Stimulated activated CD4-positive, alpha-beta T cell treated with anti-CD3 and anti-CD28 coated beads, Interleukin-15, amount 100 ng/mL, for 24 hours (primary cell): ENCODE data around the gene CCDC142.
"Not testable (repeated sequence)": the region's sequence is repeated elsewhere in the genome, so short reads cannot be mapped to it uniquely, and the experiment has no call there.

Experiments used
- DNase-seq: peaks from one replicate; pipeline ENCODE4 v3.0.0-alpha.2; 2020

CCDC142 gene

DNA sequence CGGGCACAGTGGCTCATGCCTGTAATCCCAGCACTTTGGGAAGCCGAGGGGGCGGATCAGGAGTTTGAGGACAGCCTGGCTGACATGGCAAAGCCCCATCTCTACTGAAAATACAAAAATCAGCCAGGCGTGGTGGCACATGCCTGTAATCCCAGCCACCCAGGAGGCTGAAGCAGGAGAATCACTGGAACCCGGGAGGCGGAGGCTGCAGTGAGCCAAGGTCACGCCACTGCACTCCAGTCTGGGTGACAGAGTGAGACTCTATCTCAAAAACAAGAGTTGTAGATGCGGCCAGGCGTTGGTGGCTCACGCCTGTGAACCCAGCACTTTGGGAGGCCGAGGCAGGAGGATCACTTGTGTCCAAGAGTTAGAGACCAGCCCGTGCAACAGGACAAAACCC, 12.1 kb downstream of the CCDC142 start:
- not testable (repeated sequence) for DNase-seq

GRCh38 chr2:74464406-74464805, 18.4 kb downstream of the CCDC142 start:
- no peak for DNase-seq

DNA sequence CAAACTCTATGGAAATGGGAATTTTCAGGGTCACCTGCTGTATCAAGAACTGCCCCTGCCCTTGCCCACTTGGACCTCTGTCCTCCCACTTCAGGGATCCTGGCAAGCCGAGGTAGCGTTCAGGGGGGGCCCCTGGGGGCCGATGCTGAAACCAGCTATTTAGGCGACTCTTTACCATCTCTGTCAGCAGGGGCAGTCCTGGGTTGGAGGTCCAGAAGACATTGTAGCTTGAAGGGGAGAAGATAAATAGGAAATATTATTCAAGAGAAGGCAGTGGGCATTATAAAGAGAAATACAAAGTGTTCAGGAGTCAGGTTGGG, 20.1 kb downstream of the CCDC142 start:
- no peak for DNase-seq

- DNase-seq: no peak
These were observed 20.6 kb downstream of the CCDC142 start for GRCh38 chr2:74462054-74462785.

GRCh38 chr2:74461187-74462053, 21.4 kb downstream of the CCDC142 start:
- DNase-seq: peak; percentile 27

GRCh38 chr2:74460187-74460586, 22.6 kb downstream of the CCDC142 start:
- DNase-seq: peak; percentile 18

DNA sequence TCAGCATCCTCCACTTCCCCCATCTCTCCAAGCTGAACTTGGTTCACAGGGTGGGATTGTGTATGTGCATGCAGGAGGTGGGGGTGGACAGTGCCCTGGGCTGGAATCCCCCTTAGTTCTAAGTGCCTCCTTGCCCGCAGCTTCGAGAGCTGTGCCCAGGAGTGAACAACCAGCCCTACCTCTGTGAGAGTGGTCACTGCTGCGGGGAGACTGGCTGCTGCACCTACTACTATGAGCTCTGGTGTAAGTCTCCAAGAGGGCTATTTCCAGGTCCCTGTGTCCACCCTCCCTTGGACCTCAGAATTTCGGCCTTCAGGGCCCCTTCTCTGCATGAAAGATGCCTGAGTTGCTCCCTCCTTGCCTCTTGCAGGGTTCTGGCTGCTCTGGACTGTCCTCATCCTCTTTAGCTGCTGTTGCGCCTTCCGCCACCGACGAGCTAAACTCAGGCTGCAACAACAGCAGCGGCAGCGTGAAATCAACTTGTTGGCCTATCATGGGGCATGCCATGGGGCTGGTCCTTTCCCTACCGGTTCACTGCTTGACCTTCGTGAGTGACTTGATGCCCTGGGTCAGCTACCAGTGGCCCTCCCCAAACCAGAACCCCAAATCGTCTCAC, 23.2 kb downstream of the CCDC142 start:
- peak; percentile 17 for DNase-seq

DNA sequence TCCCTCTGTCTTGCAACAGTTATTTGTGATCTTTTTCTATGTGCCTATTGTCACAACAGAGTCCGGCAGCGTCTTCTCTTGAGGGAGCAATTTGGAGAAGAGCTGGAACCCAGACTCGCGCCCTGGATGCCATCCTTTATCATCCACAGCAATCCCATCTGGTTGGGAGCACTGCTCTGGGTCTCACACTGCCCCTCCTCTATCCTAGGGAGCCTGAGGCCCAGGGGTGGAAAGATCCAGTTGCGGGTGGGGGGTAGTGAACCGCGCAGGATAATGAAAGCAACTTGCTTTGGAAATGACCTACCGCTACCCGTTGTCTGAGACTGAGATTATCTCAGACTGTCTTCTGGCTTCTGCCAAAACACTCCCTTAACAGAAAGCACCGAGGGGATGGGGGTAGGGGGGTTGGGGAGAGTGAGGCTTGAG, 23.8 kb downstream of the CCDC142 start:
- peak; percentile 27 for DNase-seq

- peak; percentile 99 for DNase-seq
These were observed 24.5 kb downstream of the CCDC142 start, which contains the start of gene WBP1 for GRCh38 chr2:74458132-74458937. WBP1 (plus strand) TSS chr2:74458438; CDS start chr2:74458603, 165 bp downstream.

DNA sequence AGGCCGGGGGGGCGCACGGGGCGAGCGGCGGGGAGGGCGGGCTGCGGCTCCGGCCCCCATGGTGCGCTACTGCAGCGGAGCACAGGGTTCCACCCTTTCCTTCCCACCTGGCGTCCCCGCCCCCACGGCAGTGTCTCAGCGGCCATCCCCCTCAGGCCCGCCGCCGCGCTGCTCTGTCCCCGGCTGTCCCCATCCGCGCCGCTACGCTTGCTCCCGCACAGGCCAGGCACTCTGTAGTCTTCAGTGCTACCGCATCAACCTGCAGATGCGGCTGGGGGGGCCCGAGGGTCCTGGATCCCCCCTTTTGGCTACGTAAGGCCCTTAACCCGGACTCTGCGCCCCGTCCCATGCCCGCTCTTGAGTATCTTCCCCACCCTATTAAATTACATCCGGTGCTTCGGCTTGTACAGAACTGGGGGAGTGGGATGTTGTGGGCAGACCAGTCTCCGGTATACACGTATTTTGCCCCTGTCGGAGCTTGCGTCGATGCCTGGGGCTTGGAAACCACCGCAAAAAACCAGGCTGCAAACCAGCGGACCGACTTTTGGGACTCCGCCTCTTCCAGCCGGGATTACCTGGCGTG, 25.2 kb downstream of the CCDC142 start:
- peak; percentile 89 for DNase-seq

- DNase-seq: no peak
These were observed 25.7 kb downstream of the CCDC142 start for GRCh38 chr2:74457129-74457548.

GRCh38 chr2:74454654-74455511, 27.9 kb downstream of the CCDC142 start, which contains the start of gene INO80B:
INO80B (plus strand) TSS chr2:74455087; CDS start chr2:74455117, 30 bp downstream.
- peak; percentile 97 for DNase-seq

GRCh38 chr2:74450570-74451190, 32.1 kb downstream of the CCDC142 start:
- DNase-seq: no peak

DNA sequence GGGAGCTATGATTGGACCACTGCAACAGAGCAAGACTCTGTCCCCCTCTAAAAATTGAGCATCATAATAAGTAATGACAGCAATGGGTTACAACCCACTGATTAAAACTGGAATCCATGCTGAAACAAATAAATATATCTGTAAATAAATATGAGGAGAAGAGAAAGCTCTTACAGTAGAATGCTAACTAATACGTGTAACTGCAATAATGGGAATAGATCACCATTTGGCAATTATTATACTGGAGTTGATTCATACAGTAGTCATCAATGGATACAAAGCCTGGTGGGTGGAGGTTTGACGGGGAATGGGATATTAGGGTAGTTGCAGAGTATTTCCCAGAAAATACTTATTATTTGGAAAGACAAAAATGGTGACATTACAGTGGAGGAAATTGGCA, 34.0 kb downstream of the CCDC142 start:
- DNase-seq: no peak

DNA sequence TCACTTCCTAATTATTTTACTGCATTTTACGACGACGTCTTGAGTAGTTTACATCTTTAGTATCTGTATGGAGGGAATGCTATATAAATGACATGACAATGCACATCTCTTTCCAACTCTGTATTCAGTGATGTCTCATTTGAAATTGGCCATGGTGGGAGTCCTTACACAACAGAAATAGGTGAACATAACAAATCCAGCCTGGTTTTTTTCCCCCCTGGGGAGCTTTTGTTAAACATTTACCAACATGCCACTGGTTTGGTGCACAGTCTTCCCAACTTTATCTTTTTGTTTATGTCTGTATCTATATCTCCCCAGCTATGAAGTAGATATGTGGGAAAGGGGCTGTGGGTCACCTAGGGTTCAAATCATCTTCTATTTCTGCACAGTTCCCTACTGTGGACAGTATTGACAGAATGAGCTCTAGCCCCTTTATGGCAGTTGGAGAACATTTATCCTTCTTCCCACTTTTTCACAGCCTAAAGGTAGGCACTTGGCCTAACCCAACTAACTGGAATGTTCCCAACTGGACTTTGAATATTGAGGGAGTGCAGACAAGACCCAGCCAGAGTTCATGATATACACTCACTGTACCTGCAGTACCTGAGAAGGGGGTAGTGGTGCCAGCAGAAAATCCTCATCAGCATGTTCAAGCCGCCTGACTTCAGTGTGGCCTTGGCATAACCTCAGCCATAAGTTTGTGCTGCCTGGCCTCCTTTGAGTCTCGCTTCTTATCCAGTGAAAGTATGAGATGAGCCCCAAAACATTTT, 35.4 kb downstream of the CCDC142 start:
- no peak for DNase-seq

- no peak for DNase-seq
These were observed 38.1 kb downstream of the CCDC142 start for GRCh38 chr2:74444498-74445318.

DNA sequence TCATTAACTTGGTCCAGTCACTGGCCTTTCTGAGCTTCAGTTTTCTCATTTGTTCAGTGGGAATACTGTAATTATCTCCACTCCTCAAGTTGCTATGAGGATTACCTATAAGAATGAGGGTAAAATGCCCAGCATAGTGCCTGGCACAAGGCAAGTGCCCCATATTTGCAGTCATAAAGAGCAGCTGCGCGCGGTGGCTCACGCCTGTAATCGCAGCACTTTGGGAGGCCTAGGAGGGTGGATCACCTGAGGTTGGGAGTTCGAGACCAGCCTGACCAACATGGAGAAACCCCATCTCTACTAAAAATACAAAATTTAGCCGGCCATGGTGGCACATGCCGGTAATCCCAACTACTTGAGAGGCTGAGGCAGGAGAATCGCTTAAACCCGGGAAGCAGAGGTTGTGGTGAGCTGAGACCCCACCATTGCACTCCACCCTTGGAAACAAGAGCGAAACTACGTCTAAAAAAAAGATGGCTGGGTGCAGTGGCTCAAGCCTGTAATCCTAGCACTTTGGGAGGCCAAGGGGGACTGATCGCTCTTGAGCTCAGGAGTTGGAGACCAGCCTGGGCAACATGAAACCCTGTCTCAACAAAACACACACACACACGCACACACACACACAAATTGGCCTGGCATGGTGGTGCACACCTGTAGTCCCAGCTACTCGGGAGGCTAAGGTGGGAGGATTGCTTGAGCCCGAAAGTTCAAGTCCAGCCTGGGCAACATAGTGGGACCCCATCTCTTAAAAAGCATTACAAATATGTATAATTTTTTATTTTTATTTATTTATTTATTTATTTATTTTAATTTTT, 40.1 kb downstream of the CCDC142 start:
- not testable (repeated sequence) for DNase-seq
